Transverse colon (tissue), 4 donors: ENCODE data around the gene LRRC42. TPM values are rescaled to one million over a fixed set of nuclear protein-coding genes. Genes with fewer than 3 reads are reported as not detected.
"Not testable (repeated sequence)": the region's sequence is repeated elsewhere in the genome, so short reads cannot be mapped to it uniquely, and the experiment has no call there.

Source experiments
- DNase-seq: peaks from one replicate; pipeline ENCODE4 v3.0.0-alpha.2; 2019
- H3K27ac ChIP-seq, 4 donors: fragments of 200-600 bp; sonication (generic); 2 replicates each; pipeline ENCODE4 v1.5.1; 2016 to 2018; ENCODE audit warnings: inconsistent platforms in 4 of 4
- H3K27me3 ChIP-seq: fragments of 200-600 bp; sonication (generic); 2 replicates; pipeline ENCODE4 v1.5.1; 2017; ENCODE audit warnings: inconsistent platforms
- H3K36me3 ChIP-seq, 4 donors: fragments of 200-600 bp; sonication (generic); 2 replicates each; pipeline ENCODE4 v1.5.1; 2017 to 2019; ENCODE audit warnings: inconsistent platforms in 4 of 4
- H3K4me1 ChIP-seq, 4 donors: fragments of 200-600 bp; sonication (generic); 2 replicates each; pipeline ENCODE4 v1.5.1; 2017 to 2020; ENCODE audit warnings: inconsistent platforms in 4 of 4
- H3K4me3 ChIP-seq, 4 donors: fragments of 200-600 bp; sonication (generic); 1 replicate in 1 of 4; 2 replicates in 3 of 4; pipeline versions ENCODE4 v1.5.1 to v1.6.1; 2017 to 2019; ENCODE audit warnings: inconsistent platforms in 4 of 4
- H3K9me3 ChIP-seq, 2 donors: fragments of 200-600 bp; sonication (generic); 2 replicates each; pipeline ENCODE4 v1.5.1; 2017 to 2019; ENCODE audit warnings: inconsistent platforms in 2 of 2
- EP300 ChIP-seq: sonication (generic); formaldehyde crosslinking; IDR thresholded peaks from one replicate; pipeline ENCODE4 v1.6.1; 2017; ENCODE audit warnings: antibody characterized with exemption, low read depth
- POLR2A ChIP-seq: fragments of 450-650 bp; IDR thresholded peaks from one replicate; pipeline ENCODE4 v1.6.1; 2016; ENCODE audit warnings: antibody characterized with exemption, mild to moderate bottlenecking, moderate library complexity
- POLR2AphosphoS5 ChIP-seq, 3 donors: sonication (generic); formaldehyde crosslinking; IDR thresholded peaks; one replicate each; pipeline ENCODE4 v1.6.1; 2016; ENCODE audit warnings: antibody characterized with exemption in 3 of 3
- WGBS, 2 donors: methylation state at CpG; one replicate each; pipeline ENCODE4 v1.1.5; 2018; ENCODE audit warnings: low coverage in 1 of 2; 5-methylcytosine and 5-hydroxymethylcytosine counted together
- in situ Hi-C, 4 donors: fragments of 200-750 bp; cut with MboI; loops; one replicate each; pipeline versions ENCODE4 v1.15.0 to v1.15.1; 2017; ENCODE audit warnings: low sequenced_read_pairs in 3 of 4, low pct_ligation_motif_present in 1 of 4, low pct_unique_long_range_greater_than_20kb in 1 of 4
- intact Hi-C: fragments of 100-400 bp; cut with DNase I; formaldehyde crosslinking; loops from one replicate; pipeline ENCODE4 v1.15.1; 2023; ENCODE audit warnings: low total_unique reads
- total RNA-seq, 4 donors: library from RNA; depleted of rRNA; stranded (reverse); fragments of >200 nt; gene quantifications; one replicate each; pipeline ENCODE4 v1.1.0, GENCODE V29; 2016
- TF ChIP-seq, protein P1 (sequence below), 5 experiments: fragments of 200-600 bp in 3 of 5; fragments of 450-650 bp in 2 of 5; sonication (generic) in 3 of 5; IDR thresholded peaks; 1 replicate in 2 of 5; 2 replicates in 3 of 5; pipeline ENCODE4 v1.5.1; 2016 to 2017; ENCODE audit warnings: antibody characterized with exemption in 5 of 5, inconsistent platforms in 3 of 5, mild to moderate bottlenecking in 2 of 5, moderate library complexity in 1 of 5

LRRC42 gene
- total RNA-seq, 4 donors from 2014 or later = 4.4 to 24.7 (median 17.5) TPM

DNA sequence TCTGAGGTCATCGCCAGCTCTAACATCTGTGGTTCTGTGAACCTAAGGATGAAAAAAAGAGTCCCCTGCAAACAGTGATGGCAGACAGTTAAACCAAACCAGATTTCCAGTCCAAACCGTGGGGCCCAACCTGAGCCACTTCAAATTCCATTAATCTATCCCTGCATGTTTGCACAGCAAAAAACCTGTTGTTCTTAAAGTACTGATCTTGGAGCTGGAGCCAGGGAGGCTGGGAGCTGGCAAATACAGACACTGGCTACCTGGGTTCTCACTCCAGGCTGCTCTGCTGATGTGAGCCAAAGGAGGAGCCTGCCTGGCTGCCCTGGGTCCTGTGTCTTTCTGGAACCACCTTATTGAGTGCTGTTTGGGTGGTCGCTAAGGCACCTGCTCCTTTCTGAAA lies 55.4 kb downstream of the LRRC42 start:
- TF ChIP-seq POLR2AphosphoS5 (IDR thresholded peaks at IDR 0.05) (no peak), POLR2A (no peak), EP300 (no peak)
- TF ChIP-seq, protein P1, sequence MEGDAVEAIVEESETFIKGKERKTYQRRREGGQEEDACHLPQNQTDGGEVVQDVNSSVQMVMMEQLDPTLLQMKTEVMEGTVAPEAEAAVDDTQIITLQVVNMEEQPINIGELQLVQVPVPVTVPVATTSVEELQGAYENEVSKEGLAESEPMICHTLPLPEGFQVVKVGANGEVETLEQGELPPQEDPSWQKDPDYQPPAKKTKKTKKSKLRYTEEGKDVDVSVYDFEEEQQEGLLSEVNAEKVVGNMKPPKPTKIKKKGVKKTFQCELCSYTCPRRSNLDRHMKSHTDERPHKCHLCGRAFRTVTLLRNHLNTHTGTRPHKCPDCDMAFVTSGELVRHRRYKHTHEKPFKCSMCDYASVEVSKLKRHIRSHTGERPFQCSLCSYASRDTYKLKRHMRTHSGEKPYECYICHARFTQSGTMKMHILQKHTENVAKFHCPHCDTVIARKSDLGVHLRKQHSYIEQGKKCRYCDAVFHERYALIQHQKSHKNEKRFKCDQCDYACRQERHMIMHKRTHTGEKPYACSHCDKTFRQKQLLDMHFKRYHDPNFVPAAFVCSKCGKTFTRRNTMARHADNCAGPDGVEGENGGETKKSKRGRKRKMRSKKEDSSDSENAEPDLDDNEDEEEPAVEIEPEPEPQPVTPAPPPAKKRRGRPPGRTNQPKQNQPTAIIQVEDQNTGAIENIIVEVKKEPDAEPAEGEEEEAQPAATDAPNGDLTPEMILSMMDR (IDR thresholded peaks at IDR 0.05) = no peak
- no peak overlapping the region for H3K4me3 ChIP-seq
- 49% methylated on average over 3 of the region's 3 CpGs; no CpG with 5 or more reads in 1 of the 2 donors for WGBS, 2 donors
- H3K4me1 ChIP-seq = no peaks in the 10 kb centered on the region
- no peaks in the 10 kb centered on the region for H3K9me3 ChIP-seq
- H3K27me3 ChIP-seq = no peaks in the 10 kb centered on the region
- in situ Hi-C loops = no loop called here
- no peak for DNase-seq
- no peaks in the 10 kb centered on the region for H3K36me3 ChIP-seq
- H3K27ac ChIP-seq = no peak overlapping the region
- intact Hi-C loops = loop anchor here (2.0 kb wide), 1 partner anchor 67 kb away; no protein-coding TSS in a partner anchor

DNA sequence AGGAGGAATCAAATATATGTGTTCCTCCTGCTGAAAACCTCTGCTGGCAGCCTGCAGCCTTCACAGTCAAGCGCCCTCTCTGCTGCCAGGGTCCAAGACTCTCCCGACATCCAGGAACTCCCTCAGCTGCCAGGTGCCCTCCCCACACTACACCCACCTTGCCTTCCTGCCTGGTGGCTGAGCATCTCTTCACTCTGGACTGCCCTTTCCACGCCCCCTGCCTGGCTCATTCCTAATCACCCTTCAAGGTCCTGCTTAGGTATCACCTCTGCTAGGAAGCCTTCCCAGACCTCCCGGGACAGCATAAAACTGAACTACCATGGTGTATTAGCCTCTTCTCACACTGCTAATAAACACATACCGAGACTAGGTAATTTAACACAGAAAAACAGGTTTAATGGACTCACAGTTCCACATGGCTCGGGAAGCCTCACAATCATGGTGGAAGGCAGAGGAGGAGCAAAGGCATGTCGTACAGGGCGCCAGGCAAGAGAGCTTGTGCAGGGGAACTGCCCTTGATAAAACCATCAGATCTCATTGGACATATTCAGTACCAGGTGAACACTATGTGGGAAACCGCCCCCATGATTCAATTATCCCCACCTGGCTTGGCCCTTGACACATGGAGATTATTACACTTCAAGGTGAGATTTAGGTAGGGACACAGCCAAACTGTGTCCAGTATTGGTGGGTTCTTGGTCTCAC lies 56.5 kb downstream of the LRRC42 start:
- intact Hi-C loops (no loop called here), in situ Hi-C loops (no loop called here)
- H3K36me3 ChIP-seq = no peaks in the 10 kb centered on the region
- H3K4me1 ChIP-seq = no peaks in the 10 kb centered on the region
- DNase-seq = no peak
- TF ChIP-seq, protein P1 (IDR thresholded peaks at IDR 0.05) = no peak
- no peak for TF ChIP-seq POLR2AphosphoS5 (IDR thresholded peaks at IDR 0.05)
- TF ChIP-seq POLR2A = no peak
- TF ChIP-seq EP300 = no peak
- no peaks in the 10 kb centered on the region for H3K9me3 ChIP-seq
- 73 to 83% methylated on average over 2 to 9 of the region's 9 CpGs for WGBS, 2 donors
- no peak overlapping the region for H3K4me3 ChIP-seq
- no peak overlapping the region for H3K27ac ChIP-seq
- H3K27me3 ChIP-seq = no peaks in the 10 kb centered on the region

DNA sequence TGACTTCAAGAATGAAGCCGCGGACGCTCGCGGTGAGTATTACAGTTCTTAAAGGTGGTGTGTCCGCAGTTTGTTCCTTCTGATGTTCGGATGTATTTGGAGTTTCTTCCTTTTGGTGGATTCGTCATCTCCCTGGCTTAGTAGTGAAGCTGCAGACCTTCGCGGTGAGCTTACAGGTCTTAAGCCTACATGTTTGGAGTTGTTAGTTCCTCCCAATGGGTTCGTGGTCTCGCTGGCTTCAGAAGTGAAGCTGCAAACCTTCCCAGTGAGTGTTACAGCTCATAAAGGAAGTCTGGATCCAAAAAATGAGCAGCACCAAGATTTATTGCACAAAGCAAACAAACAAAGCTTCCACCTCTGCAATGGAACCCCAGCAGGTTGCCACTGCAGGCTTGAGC lies 57.1 kb downstream of the LRRC42 start:
- no peak for TF ChIP-seq POLR2AphosphoS5 (IDR thresholded peaks at IDR 0.05)
- no peak for TF ChIP-seq POLR2A
- no peak for TF ChIP-seq EP300
- TF ChIP-seq, protein P1 (IDR thresholded peaks at IDR 0.05) = no peak
- in situ Hi-C loops = no loop called here
- DNase-seq = no peak
- Histone ChIP-seq H3K4me3 (no peak overlapping the region), H3K36me3 (no peaks in the 10 kb centered on the region), H3K27me3 (no peaks in the 10 kb centered on the region), H3K4me1 (no peaks in the 10 kb centered on the region), H3K27ac (no peak overlapping the region), H3K9me3 (no peaks in the 10 kb centered on the region)
- 93% methylated on average over 12 of the region's 12 CpGs; no CpG with 5 or more reads in 1 of the 2 donors for WGBS, 2 donors
- intact Hi-C loops = no loop called here

DNA sequence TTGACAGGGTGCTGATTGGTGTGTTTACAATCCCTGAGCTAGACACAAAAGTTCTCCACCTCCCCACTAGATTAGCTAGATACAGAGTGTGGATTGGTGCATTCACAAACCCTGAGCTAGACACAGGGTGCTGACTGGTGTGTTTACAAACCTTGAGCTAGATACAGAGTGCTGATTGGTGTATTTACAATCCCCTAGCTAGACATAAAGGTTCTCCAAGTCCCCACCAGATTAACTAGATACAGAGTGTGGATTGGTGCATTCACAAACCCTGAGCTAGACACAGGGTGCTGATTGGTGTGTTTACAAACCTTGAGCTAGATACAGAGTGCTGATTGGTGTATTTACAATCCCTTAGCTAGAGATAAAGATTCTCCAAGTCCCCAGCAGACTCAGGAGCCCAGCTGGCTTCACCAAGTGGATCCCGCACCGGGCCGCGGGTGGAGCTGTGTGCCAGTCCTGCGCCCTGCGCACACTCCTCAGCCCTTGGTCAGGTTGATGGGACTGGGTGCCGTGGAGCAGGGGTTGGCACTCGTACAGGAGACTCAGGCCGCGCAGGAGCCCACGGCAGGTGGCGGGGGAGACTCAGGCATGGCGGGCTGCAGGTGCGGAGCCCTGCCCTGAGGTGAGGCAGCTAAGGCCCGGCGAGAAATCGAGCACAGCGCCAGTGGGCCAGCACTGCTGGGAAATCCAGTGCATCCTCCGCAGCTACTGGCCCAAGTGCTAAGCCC lies 57.8 kb downstream of the LRRC42 start:
- H3K27ac ChIP-seq, DNase-seq, H3K36me3 ChIP-seq, in situ Hi-C loops, H3K4me1 ChIP-seq, intact Hi-C loops, H3K4me3 ChIP-seq, H3K27me3 ChIP-seq, H3K9me3 ChIP-seq: not testable (repeated sequence)
- 90% methylated on average over 16 of the region's 19 CpGs; no CpG with 5 or more reads in 1 of the 2 donors for WGBS, 2 donors
